Activated CD4-positive, alpha-beta T cell treated with anti-CD3 and anti-CD28 coated beads, Interleukin-2, amount 10 ng/mL, durations not matched to agents 24 days and 14 days (primary cell): ENCODE results near the gene ARPC5L. TPM values are rescaled to one million over a fixed set of nuclear protein-coding genes. Genes with fewer than 3 reads are reported as not detected.

Source experiments
- DNase-seq: peaks from one replicate; pipeline ENCODE4 v3.0.0; 2022
- H3K27ac Mint-ChIP-seq: one replicate; pipeline ENCODE4 v1.8.0; 2022; ENCODE audit warnings: mild to moderate bottlenecking, mixed read lengths
- H3K27me3 Mint-ChIP-seq: one replicate; pipeline ENCODE4 v1.8.0; 2022; ENCODE audit warnings: mixed read lengths
- H3K36me3 Mint-ChIP-seq: one replicate; pipeline ENCODE4 v1.8.0; 2022; ENCODE audit warnings: low read depth, mild to moderate bottlenecking, mixed read lengths
- H3K4me1 Mint-ChIP-seq: one replicate; pipeline ENCODE4 v1.8.0; 2021; ENCODE audit warnings: mixed read lengths
- H3K4me3 Mint-ChIP-seq: one replicate; pipeline ENCODE4 v1.8.0; 2022; ENCODE audit warnings: mild to moderate bottlenecking, moderate library complexity, mixed read lengths
- H3K9me3 Mint-ChIP-seq: one replicate; pipeline ENCODE4 v1.8.0; 2021; ENCODE audit warnings: mixed read lengths
- intact Hi-C: fragments of 100-400 bp; cut with micrococcal nuclease; formaldehyde crosslinking; loops from one replicate; pipeline ENCODE4 v1.15.1; 2023
- total RNA-seq: library from RNA; stranded (reverse); gene quantifications from 2 replicates; pipeline ENCODE4 v1.2.3, GENCODE V29; 2022

The ARPC5L gene
- total RNA-seq, 1 donor from 2014 or later: 103 TPM

- Mint-ChIP-seq H3K9me3 (no peaks in the 10 kb centered on the region), H3K4me1 (peaks cover 5% of the 10 kb centered on the region), H3K4me3 (peak within 1 kb of the TSS; percentile 72), H3K27ac (no peak within 1 kb of the TSS), H3K27me3 (peaks cover 12% of the 10 kb centered on the region), H3K36me3 (peaks cover 14% of the 10 kb centered on the region)
- DNase-seq: peak; percentile 95
- intact Hi-C loops: loop anchor here (1.0 to 5.0 kb wide), 5 partner anchors 17 to 519 kb away; no protein-coding TSS in a partner anchor
Measured at GRCh38 chr9:124852829-124853531, 8.9 kb upstream of the ARPC5L start, which contains the start of gene WDR38. Gene WDR38, plus strand, starts transcription at chr9:124853460. Its CDS starts 72 bp downstream, at chr9:124853532.

GRCh38 chr9:124853605-124854143 lies 8.3 kb upstream of the ARPC5L start:
- peaks cover 12% of the 10 kb centered on the region for H3K27me3 Mint-ChIP-seq
- no peak overlapping the region for H3K27ac Mint-ChIP-seq
- peak overlapping the region; percentile 72 for H3K4me3 Mint-ChIP-seq
- H3K4me1 Mint-ChIP-seq: peaks cover 7% of the 10 kb centered on the region
- DNase-seq: no peak
- intact Hi-C loops: loop anchor here (1.0 to 5.0 kb wide), 5 partner anchors 17 to 519 kb away; no protein-coding TSS in a partner anchor
- H3K36me3 Mint-ChIP-seq: peaks cover 21% of the 10 kb centered on the region
- H3K9me3 Mint-ChIP-seq: no peaks in the 10 kb centered on the region

DNA sequence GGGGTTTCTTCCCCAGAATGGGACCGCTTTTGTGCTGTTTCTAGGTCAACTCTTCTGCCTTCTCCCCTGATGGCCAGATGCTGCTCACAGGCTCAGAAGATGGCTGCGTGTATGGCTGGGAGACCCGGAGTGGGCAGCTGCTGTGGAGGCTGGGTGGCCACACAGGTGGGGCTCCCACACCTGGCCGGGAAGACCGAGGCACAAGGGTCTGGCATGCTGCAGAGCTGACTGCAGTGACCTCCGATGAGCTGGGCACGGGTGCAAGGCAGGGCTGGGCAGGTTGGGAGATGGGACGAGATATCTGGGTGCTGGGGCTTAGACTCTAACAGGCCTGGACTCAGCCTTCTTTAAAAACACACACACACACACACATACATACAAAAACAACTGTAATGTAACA lies 7.8 kb upstream of the ARPC5L start:
- Mint-ChIP-seq H3K4me1 (peaks cover 7% of the 10 kb centered on the region), H3K36me3 (peaks cover 26% of the 10 kb centered on the region), H3K27ac (no peak overlapping the region), H3K27me3 (peaks cover 10% of the 10 kb centered on the region), H3K4me3 (no peak overlapping the region), H3K9me3 (no peaks in the 10 kb centered on the region)
- intact Hi-C loops: loop anchor here (5.0 kb wide), 2 partner anchors 142 to 518 kb away; no protein-coding TSS in a partner anchor
- no peak for DNase-seq

DNA sequence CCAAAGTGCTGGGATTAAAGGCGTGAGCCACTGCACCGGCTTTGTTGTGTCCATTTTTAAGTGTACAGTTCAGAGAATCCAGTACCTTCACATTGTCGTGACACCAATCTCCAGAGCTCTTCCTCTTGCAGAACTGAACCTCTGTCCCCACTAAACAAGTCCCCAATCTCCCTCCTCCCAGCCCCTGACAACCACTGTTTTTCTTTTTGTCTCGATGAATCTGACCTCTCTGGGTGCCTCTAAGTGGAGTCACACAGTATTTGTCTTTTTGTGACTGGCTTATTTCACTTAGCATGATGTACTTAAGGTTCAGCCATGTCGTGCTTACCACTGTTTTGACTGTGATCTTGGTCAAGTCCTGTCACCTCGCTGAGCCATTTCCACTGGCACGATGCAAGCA lies 7.1 kb upstream of the ARPC5L start:
- intact Hi-C loops: loop anchor here (5.0 kb wide), 2 partner anchors 143 to 517 kb away; no protein-coding TSS in a partner anchor
- peaks cover 10% of the 10 kb centered on the region for H3K27me3 Mint-ChIP-seq
- peaks cover 33% of the 10 kb centered on the region for H3K36me3 Mint-ChIP-seq

GRCh38 chr9:124855566-124855943 lies 6.4 kb upstream of the ARPC5L start:
- peaks cover 19% of the 10 kb centered on the region for H3K4me1 Mint-ChIP-seq
- H3K9me3 Mint-ChIP-seq: no peaks in the 10 kb centered on the region
- no peak for DNase-seq
- H3K27me3 Mint-ChIP-seq: peaks cover 8% of the 10 kb centered on the region
- intact Hi-C loops: no loop called here
- no peak overlapping the region for H3K4me3 Mint-ChIP-seq
- H3K36me3 Mint-ChIP-seq: peaks cover 40% of the 10 kb centered on the region
- H3K27ac Mint-ChIP-seq: no peak overlapping the region

More for the DNA sequence above, 7.1 kb upstream of the ARPC5L start:
- no peak overlapping the region for H3K4me3 Mint-ChIP-seq
- peaks cover 13% of the 10 kb centered on the region for H3K4me1 Mint-ChIP-seq
- no peaks in the 10 kb centered on the region for H3K9me3 Mint-ChIP-seq
- DNase-seq: no peak
- peak overlapping the region; percentile 10 for H3K27ac Mint-ChIP-seq

- Mint-ChIP-seq H3K27ac (no peak overlapping the region), H3K36me3 (peaks cover 46% of the 10 kb centered on the region), H3K4me1 (peaks cover 19% of the 10 kb centered on the region)
Measured at GRCh38 chr9:124855944-124856765, 5.8 kb upstream of the ARPC5L start.

GRCh38 chr9:124857533-124858162 lies 4.3 kb upstream of the ARPC5L start:
- intact Hi-C loops: no loop called here
- Mint-ChIP-seq H3K4me3 (no peak overlapping the region), H3K36me3 (peaks cover 49% of the 10 kb centered on the region)

More at GRCh38 chr9:124855944-124856765, 5.8 kb upstream of the ARPC5L start:
- H3K27me3 Mint-ChIP-seq: peaks cover 4% of the 10 kb centered on the region
- intact Hi-C loops: no loop called here
- no peak overlapping the region for H3K4me3 Mint-ChIP-seq
- no peaks in the 10 kb centered on the region for H3K9me3 Mint-ChIP-seq
- no peak for DNase-seq

GRCh38 chr9:124858330-124859046 lies 3.4 kb upstream of the ARPC5L start:
- Mint-ChIP-seq H3K4me3 (no peak overlapping the region), H3K36me3 (peaks cover 49% of the 10 kb centered on the region), H3K4me1 (peaks cover 17% of the 10 kb centered on the region), H3K27ac (no peak overlapping the region), H3K9me3 (no peaks in the 10 kb centered on the region), H3K27me3 (no peaks in the 10 kb centered on the region)
- intact Hi-C loops: no loop called here
- no peak for DNase-seq

More at GRCh38 chr9:124857533-124858162, 4.3 kb upstream of the ARPC5L start:
- Mint-ChIP-seq H3K4me1 (peaks cover 18% of the 10 kb centered on the region), H3K27me3 (no peaks in the 10 kb centered on the region), H3K9me3 (no peaks in the 10 kb centered on the region), H3K27ac (no peak overlapping the region)
- no peak for DNase-seq

- intact Hi-C loops: loop anchor here (10.0 kb wide), 1 partner anchor 445 kb away; the partner anchor contains the start of gene PSMB7
- DNase-seq: peak; percentile 55
- Mint-ChIP-seq H3K4me1 (peaks cover 21% of the 10 kb centered on the region), H3K9me3 (no peaks in the 10 kb centered on the region), H3K27me3 (no peaks in the 10 kb centered on the region), H3K36me3 (peaks cover 51% of the 10 kb centered on the region), H3K27ac (peak overlapping the region; percentile 98), H3K4me3 (peak overlapping the region; percentile 98)
Measured at GRCh38 chr9:124859803-124860581, 1.9 kb upstream of the ARPC5L start.

DNA sequence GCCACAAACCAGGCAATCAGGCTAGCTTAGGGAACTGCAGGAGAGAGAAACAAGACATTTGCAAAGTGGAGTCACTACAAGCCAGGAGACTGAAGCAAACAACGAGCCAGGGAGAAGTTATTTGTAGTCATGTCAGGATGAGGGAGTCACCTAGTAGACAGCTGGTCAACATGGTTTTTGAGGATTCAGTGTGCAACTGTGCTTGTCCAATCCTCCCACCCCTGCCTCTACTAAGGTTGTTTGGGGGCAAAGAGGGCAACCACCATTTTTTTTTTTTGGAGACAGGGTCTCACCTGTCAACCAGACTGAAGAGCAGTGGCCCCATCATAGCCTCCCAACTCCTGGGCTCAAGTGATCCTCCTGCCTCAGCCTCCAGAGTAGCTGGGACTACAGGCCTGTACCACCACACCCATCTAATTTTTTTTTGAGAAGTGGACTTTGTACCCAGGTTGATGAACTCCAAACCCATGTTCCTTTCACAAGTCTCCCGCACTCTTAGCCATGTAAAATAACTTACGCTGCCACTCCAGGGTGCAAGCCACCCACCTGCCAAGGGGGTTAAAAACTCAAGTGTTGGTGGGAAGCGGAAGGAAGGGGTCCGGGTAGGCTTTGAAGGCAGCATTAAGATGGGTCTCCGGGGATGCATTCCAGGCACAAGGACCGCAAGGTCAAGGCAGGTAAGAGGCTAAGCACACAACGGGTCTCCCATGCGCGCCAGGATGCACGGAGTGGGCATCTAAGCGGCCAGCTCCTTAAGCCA lies 1.2 kb upstream of the ARPC5L start:
- peaks cover 51% of the 10 kb centered on the region for H3K36me3 Mint-ChIP-seq
- H3K9me3 Mint-ChIP-seq: no peaks in the 10 kb centered on the region
- H3K27ac Mint-ChIP-seq: peak overlapping the region; percentile 98
- intact Hi-C loops: loop anchor here (10.0 kb wide), 1 partner anchor 446 kb away; the partner anchor contains the start of gene PSMB7
- H3K4me3 Mint-ChIP-seq: peak overlapping the region; percentile 98
- no peak for DNase-seq
- no peaks in the 10 kb centered on the region for H3K27me3 Mint-ChIP-seq
- peaks cover 21% of the 10 kb centered on the region for H3K4me1 Mint-ChIP-seq

GRCh38 chr9:124863371-124863871 lies 1.5 kb downstream of the ARPC5L start:
- intact Hi-C loops: loop anchor here (2.0 to 10.0 kb wide), 2 partner anchors 325 to 449 kb away; partner anchors contain the start of genes PPP6C and PSMB7
- H3K9me3 Mint-ChIP-seq: no peaks in the 10 kb centered on the region
- no peaks in the 10 kb centered on the region for H3K27me3 Mint-ChIP-seq
- H3K4me1 Mint-ChIP-seq: peaks cover 29% of the 10 kb centered on the region
- H3K27ac Mint-ChIP-seq: peak overlapping the region; percentile 7
- peaks cover 40% of the 10 kb centered on the region for H3K36me3 Mint-ChIP-seq
- DNase-seq: no peak
- peak overlapping the region; percentile 58 for H3K4me3 Mint-ChIP-seq
